Activated CD8-positive, alpha-beta T cell treated with anti-CD3 and anti-CD28 coated beads, Interleukin-2, amount 10 ng/mL, durations not matched to agents 7 days and 5 days (primary cell): ENCODE measurements around the gene PROZ. TPM values are rescaled to one million over a fixed set of nuclear protein-coding genes. Genes with fewer than 3 reads are reported as not detected.

Source experiments
- ATAC-seq: fragments of 150-1000 bp; cut with Tn5 transposase; one replicate; pipeline ENCODE4 v1.10.0; 2021; ENCODE audit warnings: moderate library complexity
- CTCF ChIA-PET: fragments of 350-600 bp; sonication (Branson Sonifier 250); formaldehyde crosslinking; loops from one replicate; lab custom pipeline; 2021; ENCODE audit warnings: antibody characterized with exemption; lab: Charles Lee
- POLR2A ChIA-PET: fragments of 350-600 bp; sonication (Branson Sonifier 250); formaldehyde crosslinking; loops from one replicate; lab custom pipeline; 2021; ENCODE audit warnings: antibody characterized with exemption; lab: Charles Lee
- DNase-seq: peaks from one replicate; pipeline ENCODE4 v3.0.0-alpha.2; 2020
- H3K27ac Mint-ChIP-seq: one replicate; pipeline ENCODE4 v1.8.0; 2021; ENCODE audit warnings: mild to moderate bottlenecking, mixed read lengths
- H3K27me3 Mint-ChIP-seq: one replicate; pipeline ENCODE4 v1.8.0; 2021; ENCODE audit warnings: low read depth, mixed read lengths
- H3K36me3 Mint-ChIP-seq: one replicate; pipeline ENCODE4 v1.8.0; 2021; ENCODE audit warnings: low read depth, mixed read lengths
- H3K4me1 Mint-ChIP-seq: one replicate; pipeline ENCODE4 v1.8.0; 2021; ENCODE audit warnings: low read depth, mixed read lengths
- H3K4me3 Mint-ChIP-seq: one replicate; pipeline ENCODE4 v1.8.0; 2021; ENCODE audit warnings: mild to moderate bottlenecking, mixed read lengths
- H3K9me3 Mint-ChIP-seq: one replicate; pipeline ENCODE4 v1.8.0; 2022; ENCODE audit warnings: mixed read lengths; ENCODE audit not compliant: insufficient read depth
- total RNA-seq, 2 experiments: library from RNA; stranded (reverse); gene quantifications; one replicate each; pipeline ENCODE4 v1.2.3, GENCODE V29; 2021

The PROZ gene
- total RNA-seq, 2 experiments from 2014 or later: not detected

GRCh38 chr13:113121928-113122471 lies 36.4 kb upstream of the PROZ start:
- no peak overlapping the region for H3K4me3 Mint-ChIP-seq
- H3K4me1 Mint-ChIP-seq: no peaks in the 10 kb centered on the region
- no peak overlapping the region for H3K27ac Mint-ChIP-seq
- H3K9me3 Mint-ChIP-seq: no peaks in the 10 kb centered on the region
- ATAC-seq (no peak), DNase-seq (no peak)
- H3K36me3 Mint-ChIP-seq: no peaks in the 10 kb centered on the region
- peaks cover 2% of the 10 kb centered on the region for H3K27me3 Mint-ChIP-seq
- ChIA-PET CTCF (no interaction called here), POLR2A (no interaction called here)

DNA sequence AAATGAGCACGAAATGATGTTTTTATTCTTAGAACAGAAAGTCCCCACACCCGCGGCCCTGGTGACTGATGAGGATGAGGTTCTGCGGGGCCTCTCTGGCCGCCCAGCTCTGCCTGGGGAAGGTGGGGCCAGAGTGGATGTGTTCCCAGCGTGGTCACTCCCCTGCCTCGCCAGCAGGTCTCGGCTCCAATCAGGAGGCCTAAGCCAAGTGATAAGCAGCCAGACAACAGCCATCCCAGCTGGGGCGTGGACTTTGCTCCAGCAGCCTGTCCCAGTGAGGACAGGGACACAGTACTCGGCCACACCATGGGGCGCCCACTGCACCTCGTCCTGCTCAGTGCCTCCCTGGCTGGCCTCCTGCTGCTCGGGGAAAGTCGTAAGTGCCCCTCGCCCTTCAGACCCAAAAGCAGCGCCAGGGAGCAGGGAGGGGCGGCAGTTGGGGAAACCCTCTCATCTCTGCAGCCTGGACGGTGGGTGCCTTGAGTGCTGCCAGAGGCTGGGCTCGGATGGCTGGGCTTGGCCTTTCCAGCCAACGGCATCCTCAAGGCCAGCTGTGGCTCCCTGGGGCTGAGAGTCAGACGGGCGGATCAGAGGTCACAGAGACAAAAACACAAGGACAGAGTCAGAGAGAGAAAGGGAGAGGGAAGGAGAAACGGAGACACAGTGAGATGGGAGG lies 35.8 kb upstream of the PROZ start, which contains the start of gene F10:
F10 (plus strand) TSS at position 250 of the 676 bp plus-strand sequence; CDS start at position 307, 57 bp downstream.
- no peak within 1 kb of the TSS for H3K27ac Mint-ChIP-seq
- ATAC-seq (no peak), DNase-seq (no peak)
- ChIA-PET CTCF (no interaction called here), POLR2A (no interaction called here)
- H3K27me3 Mint-ChIP-seq: peaks cover 7% of the 10 kb centered on the region
- H3K4me3 Mint-ChIP-seq: no peak within 1 kb of the TSS
- H3K9me3 Mint-ChIP-seq: no peaks in the 10 kb centered on the region
- no peaks in the 10 kb centered on the region for H3K4me1 Mint-ChIP-seq
- no peaks in the 10 kb centered on the region for H3K36me3 Mint-ChIP-seq

GRCh38 chr13:113123226-113124201 lies 34.9 kb upstream of the PROZ start:
- Mint-ChIP-seq H3K4me3 (no peak overlapping the region), H3K9me3 (no peaks in the 10 kb centered on the region), H3K4me1 (no peaks in the 10 kb centered on the region), H3K27me3 (peaks cover 11% of the 10 kb centered on the region), H3K36me3 (no peaks in the 10 kb centered on the region), H3K27ac (no peak overlapping the region)
- ChIA-PET CTCF (no interaction called here), POLR2A (interaction anchor here (0.7 kb wide), 1 partner anchor 12 kb away, joined by 3 read pairs; no protein-coding TSS in a partner anchor)
- no peak for ATAC-seq
- DNase-seq: no peak

DNA sequence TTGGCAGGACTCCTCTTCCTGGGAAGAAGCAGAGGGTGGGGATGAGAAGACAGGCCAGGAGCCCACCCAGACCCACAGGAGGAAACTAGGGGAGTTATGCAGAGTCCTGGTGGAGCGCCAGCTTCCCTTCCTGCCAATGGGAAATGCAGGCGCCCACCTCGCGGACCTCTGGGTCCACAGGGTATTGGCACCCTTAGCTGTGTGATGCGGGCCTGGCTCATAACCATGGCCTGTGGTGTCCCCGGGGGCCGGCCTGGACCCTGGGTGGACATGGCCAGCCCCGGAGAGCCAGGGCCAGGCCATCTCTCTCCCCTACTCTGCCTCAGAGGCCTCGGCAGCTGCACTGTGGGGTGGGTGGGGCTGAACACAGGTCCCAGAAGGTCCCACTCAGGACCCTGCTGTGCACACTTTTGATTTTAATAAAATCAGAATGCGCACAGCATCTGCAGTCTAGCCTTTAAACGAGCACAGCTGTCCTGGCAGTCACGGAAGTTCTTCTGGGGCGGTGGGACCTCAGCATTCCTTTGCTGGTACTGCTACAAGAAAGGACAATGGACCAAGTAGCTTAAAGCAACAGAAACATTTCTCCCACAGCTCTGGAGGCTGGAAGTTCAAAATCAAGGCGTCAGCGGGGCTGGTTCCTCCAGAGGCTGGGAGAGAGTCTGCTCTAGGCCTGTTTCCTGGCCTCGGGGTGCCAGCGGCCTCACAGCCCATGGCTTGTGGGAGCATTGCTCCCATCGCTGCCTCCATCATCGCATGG lies 34.1 kb upstream of the PROZ start:
- POLR2A ChIA-PET: no interaction called here
- Mint-ChIP-seq H3K4me3 (no peak overlapping the region), H3K27ac (no peak overlapping the region), H3K4me1 (no peaks in the 10 kb centered on the region), H3K36me3 (no peaks in the 10 kb centered on the region), H3K27me3 (peaks cover 17% of the 10 kb centered on the region), H3K9me3 (peaks cover 5% of the 10 kb centered on the region)
- ATAC-seq (no peak), DNase-seq (no peak)
- CTCF ChIA-PET: no interaction called here

- CTCF ChIA-PET: no interaction called here
- no peak overlapping the region for H3K27ac Mint-ChIP-seq
- peaks cover 5% of the 10 kb centered on the region for H3K9me3 Mint-ChIP-seq
- no peaks in the 10 kb centered on the region for H3K36me3 Mint-ChIP-seq
- ATAC-seq: no peak
- POLR2A ChIA-PET: no interaction called here
- H3K27me3 Mint-ChIP-seq: peaks cover 22% of the 10 kb centered on the region
- H3K4me1 Mint-ChIP-seq: no peaks in the 10 kb centered on the region
- no peak for DNase-seq
- H3K4me3 Mint-ChIP-seq: no peak overlapping the region
These were observed 32.8 kb upstream of the PROZ start for GRCh38 chr13:113125506-113126264.

DNA sequence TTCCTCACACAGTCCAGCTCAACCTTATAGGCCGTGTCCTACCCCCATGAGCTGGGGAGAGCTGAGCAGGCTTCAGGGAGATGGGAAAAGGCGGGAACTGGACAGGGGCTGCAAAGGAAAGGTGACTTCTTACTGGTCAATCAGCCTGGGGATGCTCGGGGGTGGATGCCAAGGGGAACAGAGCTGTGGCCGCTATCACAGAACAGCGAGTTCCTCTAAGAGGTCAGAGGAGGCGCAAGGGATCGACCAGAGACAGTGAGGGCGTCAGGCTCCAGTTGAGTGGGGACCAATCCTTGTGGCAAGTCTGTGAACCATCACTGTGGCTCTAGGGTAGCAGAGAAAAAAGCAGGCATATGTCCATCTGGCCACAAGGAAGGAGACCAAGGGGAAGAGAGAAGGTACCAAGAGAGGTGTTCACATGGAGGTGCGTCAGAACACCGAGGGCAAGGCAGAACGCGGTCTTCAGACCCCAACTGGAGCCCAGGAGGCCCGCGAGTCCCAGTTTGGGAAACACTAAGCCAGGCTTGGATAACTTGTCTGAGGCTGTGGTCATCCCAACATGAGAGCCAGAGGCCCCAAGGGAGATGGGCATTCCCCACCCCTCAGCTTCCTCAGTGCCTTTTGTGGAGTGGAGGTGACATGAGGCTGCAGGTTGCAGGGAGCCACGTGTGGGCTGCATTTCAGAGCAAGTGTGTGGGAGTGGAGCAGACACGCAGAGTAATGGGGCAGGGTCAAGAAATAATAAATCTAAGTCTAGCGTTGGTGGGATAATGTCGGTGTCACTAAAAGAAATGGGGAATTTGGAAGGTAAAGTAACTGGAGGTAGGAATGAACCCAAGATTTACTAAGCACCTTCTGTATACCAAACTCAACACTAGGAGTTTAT lies 31.9 kb upstream of the PROZ start:
- ATAC-seq (no peak), DNase-seq (no peak)
- no peaks in the 10 kb centered on the region for H3K4me1 Mint-ChIP-seq
- ChIA-PET CTCF (no interaction called here), POLR2A (no interaction called here)
- no peaks in the 10 kb centered on the region for H3K36me3 Mint-ChIP-seq
- peaks cover 31% of the 10 kb centered on the region for H3K27me3 Mint-ChIP-seq
- H3K27ac Mint-ChIP-seq: no peak overlapping the region
- no peak overlapping the region for H3K4me3 Mint-ChIP-seq
- peaks cover 5% of the 10 kb centered on the region for H3K9me3 Mint-ChIP-seq

GRCh38 chr13:113129480-113129879 lies 29.0 kb upstream of the PROZ start:
- ATAC-seq (no peak), DNase-seq (no peak)
- ChIA-PET CTCF (no interaction called here), POLR2A (no interaction called here)
- Mint-ChIP-seq H3K4me3 (no peak overlapping the region), H3K4me1 (no peaks in the 10 kb centered on the region), H3K27me3 (peaks cover 44% of the 10 kb centered on the region), H3K27ac (no peak overlapping the region), H3K36me3 (no peaks in the 10 kb centered on the region), H3K9me3 (peaks cover 5% of the 10 kb centered on the region)

DNA sequence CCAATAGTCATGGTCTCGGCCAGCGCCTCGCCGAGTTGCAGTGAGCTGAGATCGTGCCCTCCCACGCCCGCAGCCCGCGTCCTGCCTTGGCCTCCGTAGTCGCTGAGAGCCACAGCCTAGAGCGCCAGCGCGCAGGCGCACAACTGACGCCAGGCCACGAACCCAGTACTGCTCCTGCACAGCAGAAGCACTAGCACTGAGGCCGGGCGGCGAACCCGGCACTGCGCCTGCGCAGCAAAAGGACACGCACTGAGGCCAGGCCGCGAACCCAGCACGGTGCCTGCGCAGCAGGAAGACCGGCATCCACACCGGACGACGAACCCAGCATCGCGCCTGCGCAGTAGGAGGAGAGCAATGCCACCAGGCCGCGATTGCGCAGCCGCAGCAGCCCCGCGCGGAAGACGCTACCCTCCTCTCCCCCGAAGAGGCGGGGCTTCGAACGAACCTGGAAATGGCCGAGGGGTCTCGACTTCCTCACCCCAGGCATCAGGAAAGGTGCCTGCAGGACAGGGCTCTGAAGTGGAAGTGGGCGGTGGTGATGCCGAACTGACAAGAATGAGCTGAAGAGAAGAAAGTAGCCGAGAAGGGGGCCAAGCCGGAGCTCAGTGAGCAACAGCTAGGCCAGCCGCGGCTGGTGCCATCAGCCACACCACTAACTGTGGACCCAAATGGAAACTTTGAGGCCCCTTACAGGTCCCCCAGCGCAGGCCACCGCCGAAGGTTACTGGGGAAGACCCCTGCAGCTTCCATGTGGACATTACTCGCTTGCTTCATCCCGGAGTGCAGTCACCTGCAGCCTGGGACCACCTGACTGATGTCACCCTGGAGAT lies 28.3 kb upstream of the PROZ start:
- Mint-ChIP-seq H3K27ac (no peak overlapping the region), H3K36me3 (no peaks in the 10 kb centered on the region), H3K4me3 (no peak overlapping the region), H3K27me3 (peaks cover 44% of the 10 kb centered on the region), H3K4me1 (no peaks in the 10 kb centered on the region), H3K9me3 (peaks cover 5% of the 10 kb centered on the region)
- ATAC-seq (no peak), DNase-seq (no peak)
- CTCF ChIA-PET: no interaction called here
- POLR2A ChIA-PET: interaction anchor here (0.6 kb wide), 1 partner anchor 23 kb away, joined by 3 read pairs; no protein-coding TSS in a partner anchor

- no peak for DNase-seq
- ChIA-PET CTCF (interaction anchor here (0.7 kb wide), 1 partner anchor 660 kb away, joined by 3 read pairs; no protein-coding TSS in a partner anchor), POLR2A (interaction anchor here (0.6 kb wide), 1 partner anchor 12 kb away, joined by 3 read pairs; no protein-coding TSS in a partner anchor)
- no peak for ATAC-seq
- peaks cover 38% of the 10 kb centered on the region for H3K27me3 Mint-ChIP-seq
- no peaks in the 10 kb centered on the region for H3K4me1 Mint-ChIP-seq
- no peaks in the 10 kb centered on the region for H3K36me3 Mint-ChIP-seq
- H3K9me3 Mint-ChIP-seq: no peaks in the 10 kb centered on the region
- no peak overlapping the region for H3K4me3 Mint-ChIP-seq
- H3K27ac Mint-ChIP-seq: no peak overlapping the region
These were observed 23.1 kb upstream of the PROZ start for GRCh38 chr13:113135281-113135760.
